IPS-18c (cell line): ENCODE data around the gene HRK.
A peak's percentile ranks its signal among the peaks of the same experiment; 100 is the strongest.
"Not testable (repeated sequence)": the region's sequence is repeated elsewhere in the genome, so short reads cannot be mapped to it uniquely, and the experiment has no call there.

ENCODE experiments used
- H3K4me3 ChIP-seq: 2 replicates; pipeline ENCODE4 v1.7.0; 2013; ENCODE audit warnings: low read depth, mild to moderate bottlenecking, low read length, moderate library complexity; ENCODE audit not compliant: insufficient read depth
- H3K9me3 ChIP-seq: one replicate; pipeline ENCODE4 v1.6.1; 2013; ENCODE audit warnings: mild to moderate bottlenecking, low read length, moderate library complexity; ENCODE audit not compliant: control insufficient read depth, insufficient read depth

The HRK gene

GRCh38 chr12:116853507-116853906, 27.7 kb downstream of the HRK start:
- Histone ChIP-seq H3K4me3 (no peak overlapping the region), H3K9me3 (no peaks in the 10 kb centered on the region)

DNA sequence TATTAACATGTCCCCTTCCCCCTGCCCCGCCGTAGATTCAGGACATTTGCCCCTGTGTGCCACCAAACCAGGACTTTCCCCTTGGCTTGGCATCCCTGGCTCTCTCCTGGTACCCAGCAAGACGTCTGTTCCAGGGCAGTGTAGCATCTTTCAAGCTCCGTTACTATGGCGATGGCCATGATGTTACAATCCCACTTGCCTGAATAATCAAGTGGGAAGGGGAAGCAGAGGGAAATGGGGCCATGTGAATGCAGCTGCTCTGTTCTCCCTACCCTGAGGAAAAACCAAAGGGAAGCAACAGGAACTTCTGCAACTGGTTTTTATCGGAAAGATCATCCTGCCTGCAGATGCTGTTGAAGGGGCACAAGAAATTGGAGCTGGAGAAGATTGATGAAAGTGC, 28.9 kb downstream of the HRK start:
- no peaks in the 10 kb centered on the region for H3K9me3 ChIP-seq
- H3K4me3 ChIP-seq = no peak overlapping the region

- no peak overlapping the region for H3K4me3 ChIP-seq
- H3K9me3 ChIP-seq = no peaks in the 10 kb centered on the region
Measured at GRCh38 chr12:116849216-116849615, 32.0 kb downstream of the HRK start.

- Histone ChIP-seq H3K4me3 (no peak overlapping the region), H3K9me3 (no peaks in the 10 kb centered on the region)
Measured at GRCh38 chr12:116843085-116843484, 38.2 kb downstream of the HRK start.

GRCh38 chr12:116839287-116839830, 41.9 kb downstream of the HRK start:
- H3K4me3 ChIP-seq = no peak overlapping the region
- no peaks in the 10 kb centered on the region for H3K9me3 ChIP-seq

- H3K9me3 ChIP-seq = no peaks in the 10 kb centered on the region
- no peak overlapping the region for H3K4me3 ChIP-seq
Measured at GRCh38 chr12:116838365-116838764, 42.9 kb downstream of the HRK start.

DNA sequence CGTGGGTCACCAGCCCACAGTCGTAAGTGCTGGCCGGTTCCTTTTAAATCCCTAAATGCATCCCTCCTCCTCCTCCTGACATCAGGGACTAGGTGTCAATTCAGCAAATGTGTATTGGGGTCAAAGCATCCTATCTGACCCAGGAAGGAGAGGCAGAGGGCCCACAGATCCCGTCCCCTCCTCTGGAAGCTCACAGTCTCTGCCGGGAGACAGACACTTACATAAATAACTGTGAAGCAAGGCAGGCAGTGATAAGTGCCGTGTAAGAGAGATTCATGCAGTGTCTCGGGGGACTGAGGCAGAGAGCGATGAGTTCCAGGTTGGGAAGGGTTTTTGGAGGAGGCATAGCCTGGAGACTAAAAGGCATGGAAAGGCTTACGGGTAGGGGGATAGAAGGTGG, 44.1 kb downstream of the HRK start:
- H3K9me3 ChIP-seq = no peaks in the 10 kb centered on the region
- no peak overlapping the region for H3K4me3 ChIP-seq

- H3K4me3 ChIP-seq = no peak overlapping the region
- no peaks in the 10 kb centered on the region for H3K9me3 ChIP-seq
Measured at GRCh38 chr12:116835484-116835883, 45.8 kb downstream of the HRK start.

- Histone ChIP-seq H3K9me3 (no peaks in the 10 kb centered on the region), H3K4me3 (no peak overlapping the region)
Measured at GRCh38 chr12:116833474-116833873, 47.8 kb downstream of the HRK start.

- no peaks in the 10 kb centered on the region for H3K9me3 ChIP-seq
- H3K4me3 ChIP-seq = no peak overlapping the region
Measured at GRCh38 chr12:116832353-116832752, 48.9 kb downstream of the HRK start.

DNA sequence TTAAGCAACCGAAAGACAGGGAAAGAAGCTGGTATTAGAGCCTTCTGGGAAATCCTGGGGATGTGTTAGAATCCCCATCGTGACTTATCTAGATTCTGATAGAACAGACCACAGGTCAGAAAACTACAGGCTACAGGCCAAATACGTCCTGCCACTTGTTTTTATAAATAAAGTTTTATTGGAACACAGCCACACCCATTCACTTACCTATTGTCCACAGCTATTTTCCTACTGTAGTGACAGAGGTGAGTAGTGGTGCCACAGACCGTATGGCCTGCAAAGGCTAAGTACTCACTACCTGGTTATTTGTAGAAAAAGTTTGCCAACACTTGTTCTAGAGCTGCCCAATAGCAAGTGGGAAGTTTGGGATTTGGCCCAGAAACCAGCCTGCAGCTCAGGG, 53.8 kb downstream of the HRK start:
- no peak overlapping the region for H3K4me3 ChIP-seq
- no peaks in the 10 kb centered on the region for H3K9me3 ChIP-seq

DNA sequence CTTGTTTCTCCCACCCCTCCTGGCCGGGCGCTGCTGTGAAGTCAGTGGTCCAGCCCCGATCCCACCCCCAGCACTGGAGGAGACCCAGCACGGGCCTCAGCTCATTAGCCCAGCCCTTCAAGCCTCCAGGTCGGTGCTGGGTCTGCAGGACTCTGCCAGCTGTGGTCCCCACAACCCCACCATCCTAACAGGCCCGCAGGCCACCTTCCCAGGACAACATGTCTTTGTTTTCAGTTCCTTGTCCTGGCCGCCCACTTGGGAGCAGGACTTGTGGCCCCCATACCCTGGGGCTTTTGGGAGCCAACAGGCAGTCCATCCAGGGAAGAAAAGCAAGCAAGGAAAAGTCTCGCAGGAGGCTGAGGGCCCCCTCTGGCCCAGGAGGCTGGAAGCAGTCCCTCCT, 60.0 kb downstream of the HRK start:
- H3K4me3 ChIP-seq = no peak overlapping the region

DNA sequence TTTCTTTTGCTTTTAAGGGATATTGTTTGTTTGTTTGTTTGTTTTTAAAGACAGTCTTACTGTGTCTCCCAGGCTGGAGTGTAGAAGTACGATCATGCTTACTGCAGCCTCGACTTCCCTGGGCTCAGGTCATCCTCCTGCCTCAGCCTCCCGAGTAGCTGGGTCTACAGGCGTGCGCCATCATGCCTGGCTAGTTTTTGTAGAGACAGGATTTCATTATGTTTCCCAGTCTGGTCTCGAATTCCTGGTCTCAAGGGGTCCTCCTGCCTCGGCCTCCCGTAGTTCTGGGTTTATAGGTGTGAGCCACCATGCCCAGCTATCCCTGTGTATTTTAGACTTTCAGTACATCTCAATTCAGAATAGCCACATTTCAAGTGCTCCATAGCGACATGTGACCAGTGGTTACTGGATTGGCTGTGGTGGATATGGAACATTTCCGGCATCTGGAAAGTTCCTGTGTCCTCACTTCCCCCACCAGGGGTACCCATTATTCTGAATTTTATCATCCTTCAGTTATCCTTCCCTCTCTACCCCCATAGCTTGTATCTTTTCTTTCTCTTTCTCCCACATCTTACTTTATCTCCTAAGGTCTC, 61.1 kb downstream of the HRK start:
- Histone ChIP-seq H3K9me3 (no peaks in the 10 kb centered on the region), H3K4me3 (no peak overlapping the region; the same call in 1 of the 2 replicates)

More for the DNA sequence above, 60.0 kb downstream of the HRK start:
- no peaks in the 10 kb centered on the region for H3K9me3 ChIP-seq

GRCh38 chr12:116818948-116819832, 62.1 kb downstream of the HRK start:
- H3K4me3 ChIP-seq = peak overlapping the region; percentile 95
- H3K9me3 ChIP-seq = no peaks in the 10 kb centered on the region

- Histone ChIP-seq H3K4me3 (peak overlapping the region; percentile 95), H3K9me3 (no peaks in the 10 kb centered on the region)
Measured at GRCh38 chr12:116818341-116818856, 62.8 kb downstream of the HRK start.

DNA sequence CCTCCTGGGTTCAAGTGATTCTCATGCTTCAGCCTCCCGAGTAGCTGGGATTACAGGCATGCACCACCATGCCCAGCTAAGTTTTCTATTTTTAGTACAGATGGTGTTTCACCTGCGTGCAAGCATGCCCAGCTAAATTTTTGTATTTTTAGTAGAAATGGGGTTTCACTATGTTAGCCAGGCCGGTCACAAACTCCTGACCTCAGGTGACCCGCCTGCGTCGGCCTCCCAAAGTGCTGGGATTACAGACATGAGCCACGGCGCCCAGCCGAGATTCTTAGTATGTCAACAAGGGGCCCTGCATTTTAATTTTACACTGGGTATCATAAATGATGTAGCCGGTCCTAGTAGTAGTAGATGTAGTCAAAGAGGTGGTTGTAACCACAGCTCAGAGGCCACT, 66.5 kb downstream of the HRK start:
- not testable (repeated sequence) for H3K9me3 ChIP-seq, H3K4me3 ChIP-seq

GRCh38 chr12:116813271-116814041, 67.8 kb downstream of the HRK start:
- Histone ChIP-seq H3K9me3 (no peaks in the 10 kb centered on the region), H3K4me3 (no peak overlapping the region)
